Astrocyte of the cerebellum (primary cell): ENCODE results near the gene DNASE1L1.
A peak's percentile ranks its signal among the peaks of the same experiment; 100 is the strongest.

ENCODE experiments used
- DNase-seq: peaks from one replicate; pipeline ENCODE4 v3.0.0-alpha.2; 2011; ENCODE audit warnings: low read depth
- H3K4me3 ChIP-seq: 2 replicates; pipeline ENCODE4 v1.5.1; 2011; ENCODE audit warnings: mild to moderate bottlenecking, low read depth, low read length, moderate library complexity
- CTCF ChIP-seq: IDR thresholded peaks from 2 replicates; pipeline ENCODE4 v1.5.1; 2012; ENCODE audit warnings: low read length, low read depth, moderate library complexity, mild to moderate bottlenecking; ENCODE audit errors: missing control alignments
- in situ Hi-C: cut with HindIII; loops from 2 replicates; pipeline ENCODE4 v1.10.0; 2017; ENCODE audit warnings: low sequenced_read_pairs

The DNASE1L1 gene

GRCh38 chrX:154367474-154368308 is 41.4 kb downstream of the DNASE1L1 start:
- no peak for DNase-seq
- H3K4me3 ChIP-seq = peak overlapping the region; percentile 76
- in situ Hi-C loops = no loop called here
- no peak for TF ChIP-seq CTCF

- in situ Hi-C loops = no loop called here
- no peak for DNase-seq
- TF ChIP-seq CTCF = no peak
- no peak overlapping the region for H3K4me3 ChIP-seq
Observed at GRCh38 chrX:154366666-154367055, 42.4 kb downstream of the DNASE1L1 start.

DNA sequence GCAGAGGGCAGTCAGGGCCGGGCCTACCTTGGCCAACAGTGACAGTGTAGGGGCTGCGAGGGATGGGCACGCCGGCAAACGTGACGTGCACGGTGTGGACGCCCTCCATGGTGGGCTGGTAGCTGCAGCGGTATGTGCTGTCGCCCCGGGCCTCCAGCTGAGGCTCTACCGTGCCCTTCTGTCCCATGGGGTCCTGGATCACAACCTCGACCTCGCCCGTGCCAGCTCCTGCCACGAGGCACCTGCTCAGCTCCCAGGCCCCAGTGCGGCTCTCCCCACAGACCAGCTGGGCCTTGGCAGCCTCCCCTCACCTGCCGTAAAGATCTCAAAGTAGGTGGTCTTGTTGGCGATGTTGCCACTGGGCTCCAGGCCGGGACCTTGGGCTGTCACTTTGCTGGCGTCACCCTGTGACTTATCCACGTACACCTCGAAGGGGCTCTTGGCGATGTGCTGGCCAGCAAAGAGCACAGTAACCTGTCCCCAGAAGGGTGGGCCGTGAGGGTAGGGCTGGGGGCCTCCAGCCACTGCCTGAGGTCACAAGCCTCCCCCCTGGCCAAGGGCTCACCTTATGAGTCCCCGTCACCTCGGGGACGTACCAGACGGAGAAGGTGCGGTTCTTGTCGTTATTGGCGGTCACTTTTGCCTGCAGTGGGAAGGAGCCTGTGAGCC is 42.9 kb downstream of the DNASE1L1 start:
- no peak for DNase-seq
- no peak for TF ChIP-seq CTCF
- in situ Hi-C loops = no loop called here
- H3K4me3 ChIP-seq = no peak overlapping the region

DNA sequence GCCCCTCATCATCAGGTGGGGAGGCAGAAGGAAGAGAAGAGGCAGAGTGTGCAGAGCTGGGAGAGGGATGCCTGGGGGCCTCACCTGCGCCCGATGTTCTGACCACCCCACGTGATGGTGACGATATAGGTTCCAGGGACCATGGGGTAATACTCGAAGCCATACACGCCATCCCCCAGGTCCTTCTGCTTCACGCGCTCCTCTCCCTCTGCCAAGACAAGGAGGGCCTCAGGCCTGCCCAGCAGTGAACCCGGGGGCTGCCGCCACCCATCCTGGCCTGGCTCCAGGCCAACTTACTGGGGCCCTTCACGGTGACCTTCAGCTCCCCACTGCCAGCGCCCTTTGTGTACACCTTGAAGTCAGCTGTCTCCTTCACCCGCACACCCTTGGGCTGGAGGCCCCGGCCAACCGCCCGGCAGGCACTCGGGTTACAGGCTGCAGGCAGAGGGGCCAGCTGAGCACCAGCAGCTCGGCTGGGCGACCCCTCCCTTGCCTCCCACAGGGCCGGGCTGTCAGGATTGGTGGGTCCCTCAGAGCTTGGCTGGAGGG is 43.9 kb downstream of the DNASE1L1 start:
- no peak for DNase-seq
- TF ChIP-seq CTCF = no peak
- no peak overlapping the region for H3K4me3 ChIP-seq
- in situ Hi-C loops = no loop called here

DNA sequence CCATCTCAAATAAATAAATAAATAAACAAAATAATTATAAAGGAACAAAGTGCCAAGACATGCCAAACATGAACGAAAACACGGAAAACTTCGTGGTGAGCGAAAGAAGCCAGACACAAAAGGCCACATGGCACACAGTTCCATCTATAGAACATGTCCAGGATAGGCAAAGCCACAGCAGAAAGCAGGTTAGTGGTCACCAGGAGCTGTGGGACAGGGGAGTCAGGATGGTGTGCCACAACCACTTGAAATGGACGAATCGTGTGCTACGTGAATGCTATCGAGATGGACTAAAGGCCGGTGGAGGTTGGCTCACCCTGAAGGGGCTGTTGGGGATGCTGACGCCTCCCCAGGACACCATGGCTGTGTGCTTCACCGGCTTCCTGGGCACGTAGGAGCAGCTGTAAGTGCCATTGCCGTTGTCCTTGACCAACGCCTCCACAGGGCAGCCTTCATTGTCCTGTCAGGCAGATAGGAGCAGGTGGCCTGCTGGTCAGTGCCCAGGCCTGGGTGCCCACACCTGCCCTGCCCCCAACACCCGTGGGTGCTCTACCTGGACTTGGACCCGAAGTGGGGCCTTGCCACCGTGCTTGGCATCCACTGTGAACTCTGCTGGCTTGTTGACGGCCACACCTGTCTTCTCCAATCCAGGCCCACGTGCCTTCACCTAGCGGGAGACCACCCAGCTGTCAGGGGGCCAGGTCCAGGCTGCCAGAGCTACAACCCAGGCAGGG is 45.2 kb downstream of the DNASE1L1 start:
- H3K4me3 ChIP-seq = no peak overlapping the region
- TF ChIP-seq CTCF = no peak
- DNase-seq = no peak
- in situ Hi-C loops = no loop called here

DNA sequence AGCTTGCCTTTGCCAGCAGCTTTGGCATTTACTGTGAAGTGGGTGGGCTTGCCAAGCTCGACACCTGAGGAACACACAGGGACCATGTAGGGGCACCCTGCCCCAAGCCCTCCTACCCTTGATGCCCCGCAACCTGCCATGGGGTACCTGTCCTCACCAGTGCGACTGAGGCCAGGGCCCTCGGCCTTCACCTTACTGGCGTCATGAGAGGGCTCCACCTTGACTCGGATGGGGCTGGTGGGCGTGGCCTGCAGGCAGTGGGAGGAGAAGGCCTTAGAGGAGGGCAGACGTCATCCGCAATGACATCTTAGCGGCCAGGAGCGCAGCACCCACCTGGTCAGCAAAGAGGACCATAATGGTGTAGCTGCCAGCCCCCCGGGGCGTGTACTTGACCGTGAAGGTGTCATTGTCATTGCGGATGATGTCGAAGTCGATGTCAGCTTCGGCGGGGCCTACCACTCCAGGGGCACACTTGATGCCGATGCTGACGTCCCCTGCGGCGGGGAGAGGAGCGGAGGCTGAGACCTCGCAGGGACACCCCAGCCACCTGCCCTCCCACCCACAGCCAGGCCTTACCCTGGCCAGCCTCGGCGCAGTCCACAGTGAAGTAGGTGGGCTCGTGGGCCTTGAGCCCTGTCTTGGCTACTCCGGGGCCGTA is 46.8 kb downstream of the DNASE1L1 start:
- no peak for TF ChIP-seq CTCF
- in situ Hi-C loops = no loop called here
- DNase-seq = no peak

More for the DNA sequence above, 46.8 kb downstream of the DNASE1L1 start:
- no peak overlapping the region for H3K4me3 ChIP-seq
